GM23338 (cell line): Measurements from ENCODE around the gene GRIK2.

Source experiments
- CREB1 ChIP-seq: fragments of 250-450 bp; sonication (Bioruptor Pico); IDR thresholded peaks from 2 replicates; pipeline ENCODE4 v1.5.0; 2020; ENCODE audit warnings: low read depth, mild to moderate bottlenecking, moderate library complexity
- EZH2 ChIP-seq: fragments of 200-600 bp; sonication (generic); IDR thresholded peaks from one replicate; pipeline ENCODE4 v1.8.0; 2017; ENCODE audit warnings: antibody characterized with exemption, mild to moderate bottlenecking, low read depth; ENCODE audit not compliant: unreplicated experiment
- EZH2phosphoT487 ChIP-seq: fragments of 200-600 bp; sonication (generic); IDR thresholded peaks from one replicate; pipeline ENCODE4 v1.8.1; 2018; ENCODE audit warnings: antibody characterized with exemption; ENCODE audit not compliant: unreplicated experiment
- JUNB ChIP-seq: IDR thresholded peaks from one replicate; pipeline ENCODE4 v1.6.1; 2016; ENCODE audit warnings: antibody characterized with exemption; ENCODE audit not compliant: unreplicated experiment
- NANOG ChIP-seq: IDR thresholded peaks from 2 replicates; pipeline ENCODE4 v1.6.1; 2016; ENCODE audit warnings: antibody characterized with exemption, borderline replicate concordance
- POLR2AphosphoS5 ChIP-seq: IDR thresholded peaks from 2 replicates; pipeline ENCODE4 v1.6.1; 2016; ENCODE audit warnings: antibody characterized with exemption, low read depth
- ZNF331 ChIP-seq: fragments of 250-450 bp; sonication (Bioruptor Pico); IDR thresholded peaks from 2 replicates; pipeline ENCODE4 v1.5.0; 2020; ENCODE audit warnings: low read depth, mild to moderate bottlenecking, moderate library complexity
- TF ChIP-seq, protein P1 (sequence below), 2 experiments: fragments of 200-600 bp in 1 of 2; sonication (generic) in 1 of 2; conservative IDR thresholded peaks; 2 replicates each; pipeline versions ENCODE4 v1.5.1 to v1.6.1; 2016 to 2017; ENCODE audit warnings: antibody characterized with exemption in 2 of 2, low read depth in 2 of 2, mild to moderate bottlenecking in 2 of 2, moderate library complexity in 1 of 2
- TF ChIP-seq, protein P2 (sequence below): IDR thresholded peaks from 2 replicates; pipeline ENCODE4 v1.6.1; 2016; ENCODE audit warnings: antibody characterized with exemption
- TF ChIP-seq, protein P3 (sequence below): IDR thresholded peaks from one replicate; pipeline ENCODE4 v1.6.1; 2018; ENCODE audit warnings: antibody characterized with exemption; ENCODE audit not compliant: unreplicated experiment

DNA sequence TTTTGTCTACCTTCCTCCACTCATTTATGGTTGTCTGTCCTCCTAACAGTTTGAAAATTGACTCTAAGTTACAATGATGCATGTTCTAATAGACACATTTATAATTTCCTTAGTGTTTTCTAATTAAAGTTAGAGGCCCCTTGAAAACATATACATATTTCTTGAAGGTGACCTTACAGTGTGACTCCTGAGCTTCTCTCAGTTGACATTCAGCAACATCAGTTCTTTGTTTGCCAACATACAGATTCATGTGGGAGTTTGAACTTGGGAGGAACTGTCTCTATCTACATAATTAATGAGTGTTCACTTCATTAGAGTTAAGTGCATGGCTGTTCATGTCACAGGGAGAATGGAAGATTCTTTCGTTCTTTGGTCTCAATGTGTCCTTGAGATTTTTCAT is 658.2 kb downstream of the GRIK2 start:
- no peak for TF ChIP-seq POLR2AphosphoS5
- TF ChIP-seq, protein P1, sequence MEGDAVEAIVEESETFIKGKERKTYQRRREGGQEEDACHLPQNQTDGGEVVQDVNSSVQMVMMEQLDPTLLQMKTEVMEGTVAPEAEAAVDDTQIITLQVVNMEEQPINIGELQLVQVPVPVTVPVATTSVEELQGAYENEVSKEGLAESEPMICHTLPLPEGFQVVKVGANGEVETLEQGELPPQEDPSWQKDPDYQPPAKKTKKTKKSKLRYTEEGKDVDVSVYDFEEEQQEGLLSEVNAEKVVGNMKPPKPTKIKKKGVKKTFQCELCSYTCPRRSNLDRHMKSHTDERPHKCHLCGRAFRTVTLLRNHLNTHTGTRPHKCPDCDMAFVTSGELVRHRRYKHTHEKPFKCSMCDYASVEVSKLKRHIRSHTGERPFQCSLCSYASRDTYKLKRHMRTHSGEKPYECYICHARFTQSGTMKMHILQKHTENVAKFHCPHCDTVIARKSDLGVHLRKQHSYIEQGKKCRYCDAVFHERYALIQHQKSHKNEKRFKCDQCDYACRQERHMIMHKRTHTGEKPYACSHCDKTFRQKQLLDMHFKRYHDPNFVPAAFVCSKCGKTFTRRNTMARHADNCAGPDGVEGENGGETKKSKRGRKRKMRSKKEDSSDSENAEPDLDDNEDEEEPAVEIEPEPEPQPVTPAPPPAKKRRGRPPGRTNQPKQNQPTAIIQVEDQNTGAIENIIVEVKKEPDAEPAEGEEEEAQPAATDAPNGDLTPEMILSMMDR (conservative IDR thresholded peaks at IDR 0.05; ENCODE audit: low read depth in 2 of 2): no peak
- no peak for TF ChIP-seq EZH2
- no peak for TF ChIP-seq EZH2phosphoT487
- TF ChIP-seq CREB1 (CRISPR knock-in tag): no peak
- TF ChIP-seq JUNB: no peak
- TF ChIP-seq ZNF331 (CRISPR knock-in tag): no peak
- TF ChIP-seq, protein P2, sequence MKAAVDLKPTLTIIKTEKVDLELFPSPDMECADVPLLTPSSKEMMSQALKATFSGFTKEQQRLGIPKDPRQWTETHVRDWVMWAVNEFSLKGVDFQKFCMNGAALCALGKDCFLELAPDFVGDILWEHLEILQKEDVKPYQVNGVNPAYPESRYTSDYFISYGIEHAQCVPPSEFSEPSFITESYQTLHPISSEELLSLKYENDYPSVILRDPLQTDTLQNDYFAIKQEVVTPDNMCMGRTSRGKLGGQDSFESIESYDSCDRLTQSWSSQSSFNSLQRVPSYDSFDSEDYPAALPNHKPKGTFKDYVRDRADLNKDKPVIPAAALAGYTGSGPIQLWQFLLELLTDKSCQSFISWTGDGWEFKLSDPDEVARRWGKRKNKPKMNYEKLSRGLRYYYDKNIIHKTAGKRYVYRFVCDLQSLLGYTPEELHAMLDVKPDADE: no peak
- TF ChIP-seq NANOG: no peak
- TF ChIP-seq, protein P3, sequence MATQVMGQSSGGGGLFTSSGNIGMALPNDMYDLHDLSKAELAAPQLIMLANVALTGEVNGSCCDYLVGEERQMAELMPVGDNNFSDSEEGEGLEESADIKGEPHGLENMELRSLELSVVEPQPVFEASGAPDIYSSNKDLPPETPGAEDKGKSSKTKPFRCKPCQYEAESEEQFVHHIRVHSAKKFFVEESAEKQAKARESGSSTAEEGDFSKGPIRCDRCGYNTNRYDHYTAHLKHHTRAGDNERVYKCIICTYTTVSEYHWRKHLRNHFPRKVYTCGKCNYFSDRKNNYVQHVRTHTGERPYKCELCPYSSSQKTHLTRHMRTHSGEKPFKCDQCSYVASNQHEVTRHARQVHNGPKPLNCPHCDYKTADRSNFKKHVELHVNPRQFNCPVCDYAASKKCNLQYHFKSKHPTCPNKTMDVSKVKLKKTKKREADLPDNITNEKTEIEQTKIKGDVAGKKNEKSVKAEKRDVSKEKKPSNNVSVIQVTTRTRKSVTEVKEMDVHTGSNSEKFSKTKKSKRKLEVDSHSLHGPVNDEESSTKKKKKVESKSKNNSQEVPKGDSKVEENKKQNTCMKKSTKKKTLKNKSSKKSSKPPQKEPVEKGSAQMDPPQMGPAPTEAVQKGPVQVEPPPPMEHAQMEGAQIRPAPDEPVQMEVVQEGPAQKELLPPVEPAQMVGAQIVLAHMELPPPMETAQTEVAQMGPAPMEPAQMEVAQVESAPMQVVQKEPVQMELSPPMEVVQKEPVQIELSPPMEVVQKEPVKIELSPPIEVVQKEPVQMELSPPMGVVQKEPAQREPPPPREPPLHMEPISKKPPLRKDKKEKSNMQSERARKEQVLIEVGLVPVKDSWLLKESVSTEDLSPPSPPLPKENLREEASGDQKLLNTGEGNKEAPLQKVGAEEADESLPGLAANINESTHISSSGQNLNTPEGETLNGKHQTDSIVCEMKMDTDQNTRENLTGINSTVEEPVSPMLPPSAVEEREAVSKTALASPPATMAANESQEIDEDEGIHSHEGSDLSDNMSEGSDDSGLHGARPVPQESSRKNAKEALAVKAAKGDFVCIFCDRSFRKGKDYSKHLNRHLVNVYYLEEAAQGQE: no peak
